ENCODE data around the gene OCA2.

Gene OCA2

GRCh38 chr15:28105793-28106192 lies 6.7 kb upstream of the OCA2 start:
- Histone ChIP-seq H3K4me1 (ENCODE audit: control insufficient read depth in 1 of 2, insufficient read depth in 2 of 2, low read length in 2 of 2) (peaks cover 6 to 10% of the 10 kb centered on the region in 2 experiments), H3K79me2 (ENCODE audit: control insufficient read depth, insufficient read depth, low read length, poor library complexity) (no peaks in the 10 kb centered on the region), H2AK5ac (ENCODE audit: low read length) (no peak overlapping the region), H3K18ac (ENCODE audit: low read length) (no peak overlapping the region), H2AFZ (ENCODE audit: insufficient read depth, low read length, poor library complexity) (no peak overlapping the region), H3K9me3 (ENCODE audit: insufficient read depth, low read depth, low read length) (peaks cover 12% of the 10 kb centered on the region), H4K12ac (ENCODE audit: low read depth, low read length) (no peak overlapping the region), H2BK12ac (ENCODE audit: low read length) (no peak overlapping the region), H3K14ac (ENCODE audit: low read length) (no peak overlapping the region), H2BK120ac (ENCODE audit: insufficient read depth, low read length, poor library complexity) (no peak overlapping the region), H3K23ac (ENCODE audit: low read length) (peak overlapping the region; percentile 34), H2BK5ac (ENCODE audit: low read depth, low read length, poor library complexity) (no peak overlapping the region), H3K36me3 (ENCODE audit: control insufficient read depth in 1 of 2, insufficient read depth in 2 of 2, low read length in 2 of 2) (no peaks in the 10 kb centered on the region), H3K4me2 (ENCODE audit: low read length) (no peak overlapping the region), H3K4me3 (ENCODE audit: low read depth, low read length) (peak overlapping the region; percentile 32), H3K27me3 (ENCODE audit: insufficient read depth, low read length) (peaks cover 26% of the 10 kb centered on the region), H3K27ac (ENCODE audit: low read depth, low read length) (no peak overlapping the region), H4K8ac (ENCODE audit: low read depth, low read length) (no peak overlapping the region), H3K9ac (ENCODE audit: low read length) (no peak overlapping the region), H3K4ac (ENCODE audit: low read depth, low read length) (no peak overlapping the region), H4K91ac (ENCODE audit: low read depth, low read length) (no peak overlapping the region), H3K79me1 (ENCODE audit: low read length) (no peaks in the 10 kb centered on the region)
- WGBS (ENCODE audit: extremely low coverage, insufficient coverage, insufficient read length) = no CpG with 5 or more reads among the region's 5 CpGs
- no peak for DNase-seq

DNA sequence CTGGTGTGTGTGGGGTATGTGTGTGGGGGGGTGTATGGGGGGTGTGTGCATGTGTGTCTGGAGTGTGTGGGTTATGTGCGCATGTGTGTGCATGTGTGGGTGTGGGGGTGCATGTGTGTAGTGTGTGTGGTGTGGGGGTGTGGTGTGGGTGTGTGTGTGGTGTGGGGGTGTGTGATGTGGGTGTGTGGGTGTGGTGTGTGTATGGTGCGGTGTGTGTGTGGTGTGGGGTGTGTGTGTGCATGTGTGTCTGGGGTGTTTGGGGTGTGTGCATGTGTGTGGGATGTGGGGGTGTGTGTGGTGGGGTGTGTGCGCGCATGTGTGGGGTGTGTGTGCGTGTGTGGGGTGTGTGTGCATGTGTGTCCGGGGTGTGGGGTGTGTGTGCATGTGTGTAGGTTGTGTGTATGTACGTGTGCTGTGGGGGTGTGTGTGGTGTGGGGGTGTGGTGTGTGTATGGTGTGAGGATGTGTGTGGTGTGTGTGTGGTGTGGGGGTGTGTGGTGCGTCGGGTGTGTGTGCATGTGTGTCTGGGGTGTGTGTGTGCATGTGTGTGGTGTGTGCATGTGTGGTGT lies 6.2 kb upstream of the OCA2 start:
- Histone ChIP-seq H3K79me2 (ENCODE audit: control insufficient read depth, insufficient read depth, low read length, poor library complexity) (no peaks in the 10 kb centered on the region), H4K8ac (ENCODE audit: low read depth, low read length) (no peak overlapping the region), H3K4me2 (ENCODE audit: low read length) (no peak overlapping the region), H3K14ac (ENCODE audit: low read length) (no peak overlapping the region), H3K79me1 (ENCODE audit: low read length) (no peaks in the 10 kb centered on the region), H3K4me1 (ENCODE audit: control insufficient read depth in 1 of 2, insufficient read depth in 2 of 2, low read length in 2 of 2) (peaks cover 6 to 10% of the 10 kb centered on the region in 2 experiments), H2BK5ac (ENCODE audit: low read depth, low read length, poor library complexity) (no peak overlapping the region), H3K27ac (ENCODE audit: low read depth, low read length) (no peak overlapping the region), H3K9ac (ENCODE audit: low read length) (no peak overlapping the region), H3K36me3 (ENCODE audit: control insufficient read depth in 1 of 2, insufficient read depth in 2 of 2, low read length in 2 of 2) (no peaks in the 10 kb centered on the region), H2AFZ (ENCODE audit: insufficient read depth, low read length, poor library complexity) (no peak overlapping the region), H3K18ac (ENCODE audit: low read length) (no peak overlapping the region), H3K27me3 (ENCODE audit: insufficient read depth, low read length) (peaks cover 26% of the 10 kb centered on the region), H2AK5ac (ENCODE audit: low read length) (no peak overlapping the region), H4K12ac (ENCODE audit: low read depth, low read length) (no peak overlapping the region), H3K9me3 (ENCODE audit: insufficient read depth, low read depth, low read length) (peaks cover 12% of the 10 kb centered on the region), H4K91ac (ENCODE audit: low read depth, low read length) (no peak overlapping the region), H2BK12ac (ENCODE audit: low read length) (no peak overlapping the region), H3K23ac (ENCODE audit: low read length) (peak overlapping the region; percentile 1), H3K4ac (ENCODE audit: low read depth, low read length) (no peak overlapping the region), H3K4me3 (ENCODE audit: low read depth, low read length) (peak overlapping the region; percentile 33), H2BK120ac (ENCODE audit: insufficient read depth, low read length, poor library complexity) (no peak overlapping the region)
- WGBS (ENCODE audit: extremely low coverage, insufficient coverage, insufficient read length) = no CpG with 5 or more reads among the region's 9 CpGs
- DNase-seq = no peak

GRCh38 chr15:28104326-28104725 lies 5.2 kb upstream of the OCA2 start:
- DNase-seq = no peak
- H2AFZ ChIP-seq (ENCODE audit: insufficient read depth, low read length, poor library complexity) = no peak overlapping the region
- H3K4me1 ChIP-seq (ENCODE audit: control insufficient read depth in 1 of 2, insufficient read depth in 2 of 2, low read length in 2 of 2) = peaks cover 6 to 10% of the 10 kb centered on the region in 2 experiments
- no peak overlapping the region for H3K9ac ChIP-seq (ENCODE audit: low read length)
- no peak overlapping the region for H2BK12ac ChIP-seq (ENCODE audit: low read length)
- no peaks in the 10 kb centered on the region for H3K36me3 ChIP-seq (ENCODE audit: control insufficient read depth in 1 of 2, insufficient read depth in 2 of 2, low read length in 2 of 2)
- no peaks in the 10 kb centered on the region for H3K79me2 ChIP-seq (ENCODE audit: control insufficient read depth, insufficient read depth, low read length, poor library complexity)
- H3K27ac ChIP-seq (ENCODE audit: low read depth, low read length) = no peak overlapping the region
- peaks cover 31% of the 10 kb centered on the region for H3K27me3 ChIP-seq (ENCODE audit: insufficient read depth, low read length)
- H2AK5ac ChIP-seq (ENCODE audit: low read length) = no peak overlapping the region
- H4K8ac ChIP-seq (ENCODE audit: low read depth, low read length) = no peak overlapping the region
- no peak overlapping the region for H2BK120ac ChIP-seq (ENCODE audit: insufficient read depth, low read length, poor library complexity)
- no peak overlapping the region for H4K91ac ChIP-seq (ENCODE audit: low read depth, low read length)
- no peak overlapping the region for H3K4ac ChIP-seq (ENCODE audit: low read depth, low read length)
- 100% methylated on average over 1 of the region's 10 CpGs for WGBS (ENCODE audit: extremely low coverage, insufficient coverage, insufficient read length)
- H3K14ac ChIP-seq (ENCODE audit: low read length) = no peak overlapping the region
- H4K12ac ChIP-seq (ENCODE audit: low read depth, low read length) = no peak overlapping the region
- no peak overlapping the region for H3K23ac ChIP-seq (ENCODE audit: low read length)
- H3K4me2 ChIP-seq (ENCODE audit: low read length) = no peak overlapping the region
- no peak overlapping the region for H2BK5ac ChIP-seq (ENCODE audit: low read depth, low read length, poor library complexity)
- H3K4me3 ChIP-seq (ENCODE audit: low read depth, low read length) = no peak overlapping the region
- H3K18ac ChIP-seq (ENCODE audit: low read length) = no peak overlapping the region
- H3K79me1 ChIP-seq (ENCODE audit: low read length) = no peaks in the 10 kb centered on the region
- H3K9me3 ChIP-seq (ENCODE audit: insufficient read depth, low read depth, low read length) = peaks cover 12% of the 10 kb centered on the region

GRCh38 chr15:28103831-28104230 lies 4.7 kb upstream of the OCA2 start:
- no peak overlapping the region for H2AK5ac ChIP-seq (ENCODE audit: low read length)
- no CpG with 5 or more reads among the region's 10 CpGs for WGBS (ENCODE audit: extremely low coverage, insufficient coverage, insufficient read length)

More at GRCh38 chr15:28103831-28104230, 4.7 kb upstream of the OCA2 start:
- H3K27ac ChIP-seq (ENCODE audit: low read depth, low read length) = no peak overlapping the region
- no peak overlapping the region for H3K9ac ChIP-seq (ENCODE audit: low read length)
- H3K9me3 ChIP-seq (ENCODE audit: insufficient read depth, low read depth, low read length) = peaks cover 16% of the 10 kb centered on the region
- no peak overlapping the region for H3K4me2 ChIP-seq (ENCODE audit: low read length)
- no peak overlapping the region for H2BK12ac ChIP-seq (ENCODE audit: low read length)
- no peak overlapping the region for H4K91ac ChIP-seq (ENCODE audit: low read depth, low read length)
- H3K4ac ChIP-seq (ENCODE audit: low read depth, low read length) = no peak overlapping the region
- peaks cover 34% of the 10 kb centered on the region for H3K27me3 ChIP-seq (ENCODE audit: insufficient read depth, low read length)
- no peak for DNase-seq
- H4K12ac ChIP-seq (ENCODE audit: low read depth, low read length) = no peak overlapping the region
- no peaks in the 10 kb centered on the region for H3K36me3 ChIP-seq (ENCODE audit: control insufficient read depth in 1 of 2, insufficient read depth in 2 of 2, low read length in 2 of 2)
- H3K4me3 ChIP-seq (ENCODE audit: low read depth, low read length) = no peak overlapping the region
- H2BK120ac ChIP-seq (ENCODE audit: insufficient read depth, low read length, poor library complexity) = no peak overlapping the region
- H3K18ac ChIP-seq (ENCODE audit: low read length) = no peak overlapping the region
- H3K79me2 ChIP-seq (ENCODE audit: control insufficient read depth, insufficient read depth, low read length, poor library complexity) = no peaks in the 10 kb centered on the region
- no peak overlapping the region for H4K8ac ChIP-seq (ENCODE audit: low read depth, low read length)
- H2AFZ ChIP-seq (ENCODE audit: insufficient read depth, low read length, poor library complexity) = no peak overlapping the region
- H3K23ac ChIP-seq (ENCODE audit: low read length) = no peak overlapping the region
- H3K4me1 ChIP-seq (ENCODE audit: control insufficient read depth in 1 of 2, insufficient read depth in 2 of 2, low read length in 2 of 2) = peaks cover 9 to 13% of the 10 kb centered on the region in 2 experiments
- no peak overlapping the region for H3K14ac ChIP-seq (ENCODE audit: low read length)
- H2BK5ac ChIP-seq (ENCODE audit: low read depth, low read length, poor library complexity) = no peak overlapping the region
- H3K79me1 ChIP-seq (ENCODE audit: low read length) = no peaks in the 10 kb centered on the region

Data from trophoblast cell (in vitro differentiated cells and primary cell).